ENCODE measurements around the gene HOXB3. TPM values are rescaled to one million over a fixed set of nuclear protein-coding genes. Genes with fewer than 3 reads are reported as not detected.
A peak's percentile ranks its signal among the peaks of the same experiment; 100 is the strongest.

The HOXB3 gene
- total and polyA plus RNA-seq, 12 donors: 2.3 to 28.8 (median 8.8) TPM

- Histone ChIP-seq H3K4me1 (replicated peaks in 1 of 2) (peaks cover 0 to 17% of the 10 kb centered on the region in 2 donors), H3K36me3 (replicated peaks in 1 of 2) (no peaks in the 10 kb centered on the region), H3K27me3 (no peaks in the 10 kb centered on the region), H3K9me3 (replicated peaks in 1 of 3) (no peaks in the 10 kb centered on the region), H3K27ac (peak overlapping the region; percentile 21 to 87 (median 55)), H3K4me3 (peak overlapping the region in 3 of 4 donors; percentile 1 to 70 (median 11))
- 13 to 16% (median 14%) methylated on average over 21 of the region's 21 CpGs for WGBS, 4 donors
- DNase-seq: peak in 5 of 7 donors; percentile 65 to 81 (median 68)
- intact Hi-C loops (cut with DNase I): no loop called here
- TF ChIP-seq POLR2A (IDR thresholded peaks at IDR 0.05) (peak in 1 of 2 donors; percentile 53), CTCF (IDR thresholded peaks at IDR 0.05) (no peak)
Measured at GRCh38 chr17:48603959-48604769, 14.1 kb upstream of the HOXB3 start.

GRCh38 chr17:48601539-48602425 lies 11.7 kb upstream of the HOXB3 start:
- intact Hi-C loops (cut with DNase I): no loop called here
- 41 to 47% (median 42%) methylated on average over 30 to 35 of the region's 35 CpGs for WGBS, 4 donors
- no peaks in the 10 kb centered on the region for H3K36me3 ChIP-seq (replicated peaks in 1 of 2)
- H3K4me3 ChIP-seq: peak overlapping the region in 1 of 4 donors; percentile 70
- TF ChIP-seq POLR2A (IDR thresholded peaks at IDR 0.05) (no peak), CTCF (IDR thresholded peaks at IDR 0.05) (no peak)
- no peaks in the 10 kb centered on the region for H3K9me3 ChIP-seq (replicated peaks in 1 of 3)
- H3K4me1 ChIP-seq (replicated peaks in 1 of 2): peaks cover 0 to 30% of the 10 kb centered on the region in 2 donors
- H3K27me3 ChIP-seq: no peaks in the 10 kb centered on the region
- DNase-seq: no peak
- H3K27ac ChIP-seq: no peak overlapping the region

GRCh38 chr17:48601207-48601538 lies 11.1 kb upstream of the HOXB3 start:
- TF ChIP-seq CTCF (IDR thresholded peaks at IDR 0.05) (no peak), POLR2A (IDR thresholded peaks at IDR 0.05) (no peak)
- H3K27me3 ChIP-seq: no peaks in the 10 kb centered on the region
- H3K4me1 ChIP-seq (replicated peaks in 1 of 2): peaks cover 0 to 30% of the 10 kb centered on the region in 2 donors
- intact Hi-C loops (cut with DNase I): no loop called here
- no peak for DNase-seq
- 66 to 89% (median 81%) methylated on average over 3 to 4 of the region's 4 CpGs for WGBS, 4 donors
- peaks cover 0 to 1% of the 10 kb centered on the region in 2 donors for H3K36me3 ChIP-seq (replicated peaks in 1 of 2)
- no peak overlapping the region for H3K4me3 ChIP-seq
- H3K9me3 ChIP-seq (replicated peaks in 1 of 3): no peaks in the 10 kb centered on the region
- H3K27ac ChIP-seq: no peak overlapping the region
